Progenitor cell of endocrine pancreas (in vitro differentiated cells): ENCODE results near the gene SEC63. TPM values are rescaled to one million over a fixed set of nuclear protein-coding genes. Genes with fewer than 3 reads are reported as not detected.
A peak's percentile ranks its signal among the peaks of the same experiment; 100 is the strongest.
"Not testable (repeated sequence)": the region's sequence is repeated elsewhere in the genome, so short reads cannot be mapped to it uniquely, and the experiment has no call there.

Source experiments
- DNase-seq: peaks from one replicate; pipeline ENCODE4 v3.0.0; 2021; ENCODE audit warnings: low spot score; ENCODE audit not compliant: unreplicated experiment
- H3K27ac Mint-ChIP-seq: 2 replicates; pipeline ENCODE4 v1.8.0; 2021; ENCODE audit warnings: mild to moderate bottlenecking, moderate library complexity, mixed read lengths
- H3K27me3 Mint-ChIP-seq: 2 replicates; pipeline ENCODE4 v1.8.0; 2021; ENCODE audit warnings: mixed read lengths
- H3K36me3 Mint-ChIP-seq: 2 replicates; pipeline ENCODE4 v1.8.0; 2022; ENCODE audit warnings: mixed read lengths; ENCODE audit not compliant: insufficient read depth
- H3K4me1 Mint-ChIP-seq: 2 replicates; pipeline ENCODE4 v1.8.0; 2021; ENCODE audit warnings: low read depth, mixed read lengths
- H3K4me3 Mint-ChIP-seq: 2 replicates; pipeline ENCODE4 v1.8.0; 2021; ENCODE audit warnings: low read depth, mild to moderate bottlenecking, moderate library complexity, mixed read lengths
- H3K9me3 Mint-ChIP-seq: 2 replicates; pipeline ENCODE4 v1.8.0; 2021; ENCODE audit warnings: low read depth, mixed read lengths
- total RNA-seq: library from RNA; stranded (reverse); gene quantifications from 2 replicates; pipeline ENCODE4 v1.2.1, GENCODE V29; 2021
- TF ChIP-seq, protein P1 (sequence below): fragments of 200-600 bp; sonication (generic); IDR thresholded peaks from one replicate; pipeline ENCODE4 v1.5.0; 2021; ENCODE audit warnings: antibody characterized with exemption, mild to moderate bottlenecking; ENCODE audit not compliant: unreplicated experiment

Gene SEC63
- total RNA-seq, 1 donor from 2014 or later: 112 TPM

DNA sequence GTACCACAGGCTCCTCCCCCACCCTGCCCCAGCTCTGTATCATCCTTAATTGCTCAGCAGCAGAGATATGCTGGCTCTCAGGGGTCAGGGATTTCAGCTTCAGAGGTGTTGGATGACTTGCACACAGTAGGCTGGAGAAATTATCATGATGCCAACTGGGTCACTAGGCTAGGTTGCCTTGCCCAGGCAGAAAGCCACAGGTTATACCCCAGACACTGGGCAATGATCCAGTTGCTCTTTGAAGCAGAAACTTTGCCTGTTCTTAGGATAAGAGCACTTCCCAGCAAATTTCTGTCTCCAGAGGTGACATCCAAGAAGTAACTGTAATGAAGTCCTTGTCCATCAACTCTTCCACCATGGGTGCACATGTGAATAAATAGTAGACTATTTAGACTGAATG is 95.6 kb downstream of the SEC63 start:
- H3K36me3 Mint-ChIP-seq: peaks cover 1% of the 10 kb centered on the region

DNA sequence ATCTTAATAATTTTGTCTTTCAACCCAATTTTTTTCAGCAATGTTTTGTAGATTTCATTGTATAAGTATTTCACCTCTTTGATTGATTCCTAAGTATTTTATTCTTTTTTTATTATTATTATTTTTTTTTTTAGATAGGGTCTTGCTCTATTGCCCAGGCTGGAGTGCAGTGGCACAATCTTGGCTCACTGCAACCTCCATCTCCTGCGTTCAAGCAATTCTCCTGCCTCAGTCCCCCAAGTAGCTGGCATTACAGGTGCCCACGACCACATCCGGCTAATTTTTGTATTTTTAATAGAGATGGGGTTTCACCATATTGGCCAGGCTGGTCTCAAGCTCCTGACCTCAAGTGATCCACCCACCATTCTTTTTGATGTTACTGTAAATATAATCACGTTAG is 97.0 kb downstream of the SEC63 start:
- H3K9me3 Mint-ChIP-seq, H3K27me3 Mint-ChIP-seq, H3K4me1 Mint-ChIP-seq, H3K36me3 Mint-ChIP-seq, H3K4me3 Mint-ChIP-seq, DNase-seq, H3K27ac Mint-ChIP-seq: not testable (repeated sequence)

More for the DNA sequence above, 95.6 kb downstream of the SEC63 start:
- DNase-seq: no peak
- H3K9me3 Mint-ChIP-seq: no peaks in the 10 kb centered on the region
- H3K27ac Mint-ChIP-seq: no peak overlapping the region
- peaks cover 5% of the 10 kb centered on the region for H3K4me1 Mint-ChIP-seq
- TF ChIP-seq, protein P1, sequence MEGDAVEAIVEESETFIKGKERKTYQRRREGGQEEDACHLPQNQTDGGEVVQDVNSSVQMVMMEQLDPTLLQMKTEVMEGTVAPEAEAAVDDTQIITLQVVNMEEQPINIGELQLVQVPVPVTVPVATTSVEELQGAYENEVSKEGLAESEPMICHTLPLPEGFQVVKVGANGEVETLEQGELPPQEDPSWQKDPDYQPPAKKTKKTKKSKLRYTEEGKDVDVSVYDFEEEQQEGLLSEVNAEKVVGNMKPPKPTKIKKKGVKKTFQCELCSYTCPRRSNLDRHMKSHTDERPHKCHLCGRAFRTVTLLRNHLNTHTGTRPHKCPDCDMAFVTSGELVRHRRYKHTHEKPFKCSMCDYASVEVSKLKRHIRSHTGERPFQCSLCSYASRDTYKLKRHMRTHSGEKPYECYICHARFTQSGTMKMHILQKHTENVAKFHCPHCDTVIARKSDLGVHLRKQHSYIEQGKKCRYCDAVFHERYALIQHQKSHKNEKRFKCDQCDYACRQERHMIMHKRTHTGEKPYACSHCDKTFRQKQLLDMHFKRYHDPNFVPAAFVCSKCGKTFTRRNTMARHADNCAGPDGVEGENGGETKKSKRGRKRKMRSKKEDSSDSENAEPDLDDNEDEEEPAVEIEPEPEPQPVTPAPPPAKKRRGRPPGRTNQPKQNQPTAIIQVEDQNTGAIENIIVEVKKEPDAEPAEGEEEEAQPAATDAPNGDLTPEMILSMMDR: no peak
- H3K27me3 Mint-ChIP-seq: no peaks in the 10 kb centered on the region
- H3K4me3 Mint-ChIP-seq: no peak overlapping the region

DNA sequence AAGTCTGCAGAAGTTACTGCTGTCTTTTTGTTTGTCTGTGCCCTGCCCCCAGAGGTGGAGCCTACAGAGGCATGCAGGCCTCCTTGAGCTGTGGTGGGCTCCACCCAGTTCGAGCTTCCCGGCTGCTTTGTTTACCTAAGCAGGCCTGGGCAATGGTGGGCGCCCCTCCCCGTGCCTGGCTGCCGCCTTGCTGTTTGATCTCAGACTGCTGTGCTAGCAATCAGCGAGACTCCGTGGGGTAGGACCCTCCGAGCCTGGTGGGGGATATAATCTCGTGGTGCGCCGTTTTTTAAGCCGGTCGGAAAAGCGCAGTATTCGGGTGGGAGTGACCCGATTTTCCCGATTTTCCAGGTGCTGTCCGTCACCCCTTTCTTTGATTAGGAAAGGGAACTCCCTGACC is 97.9 kb downstream of the SEC63 start:
- not testable (repeated sequence) for H3K4me1 Mint-ChIP-seq, H3K27ac Mint-ChIP-seq, H3K36me3 Mint-ChIP-seq, H3K9me3 Mint-ChIP-seq, H3K4me3 Mint-ChIP-seq, H3K27me3 Mint-ChIP-seq, DNase-seq

DNA sequence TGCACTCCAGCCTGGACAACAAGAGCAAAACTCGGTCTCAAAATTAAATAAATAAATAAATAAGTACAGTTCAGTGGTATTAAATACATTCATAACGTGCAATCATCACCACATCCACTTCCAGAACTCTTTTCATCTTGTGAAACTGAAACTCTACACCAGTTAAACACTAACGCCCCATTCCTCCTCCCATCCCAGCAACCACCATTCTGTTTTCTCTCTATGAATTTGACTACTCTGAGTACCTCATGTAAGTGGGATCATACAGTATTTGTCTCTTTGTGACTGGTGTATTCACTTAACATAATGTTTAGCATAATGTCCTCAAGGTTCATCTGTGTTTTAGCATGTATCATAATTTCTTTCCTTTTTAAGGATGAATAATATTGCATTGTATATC is 104.8 kb downstream of the SEC63 start:
- no peaks in the 10 kb centered on the region for H3K9me3 Mint-ChIP-seq
- H3K36me3 Mint-ChIP-seq: no peaks in the 10 kb centered on the region
- H3K27me3 Mint-ChIP-seq: no peaks in the 10 kb centered on the region
- DNase-seq: no peak
- TF ChIP-seq, protein P1: no peak
- H3K4me1 Mint-ChIP-seq: no peaks in the 10 kb centered on the region
- no peak overlapping the region for H3K27ac Mint-ChIP-seq
- no peak overlapping the region for H3K4me3 Mint-ChIP-seq

DNA sequence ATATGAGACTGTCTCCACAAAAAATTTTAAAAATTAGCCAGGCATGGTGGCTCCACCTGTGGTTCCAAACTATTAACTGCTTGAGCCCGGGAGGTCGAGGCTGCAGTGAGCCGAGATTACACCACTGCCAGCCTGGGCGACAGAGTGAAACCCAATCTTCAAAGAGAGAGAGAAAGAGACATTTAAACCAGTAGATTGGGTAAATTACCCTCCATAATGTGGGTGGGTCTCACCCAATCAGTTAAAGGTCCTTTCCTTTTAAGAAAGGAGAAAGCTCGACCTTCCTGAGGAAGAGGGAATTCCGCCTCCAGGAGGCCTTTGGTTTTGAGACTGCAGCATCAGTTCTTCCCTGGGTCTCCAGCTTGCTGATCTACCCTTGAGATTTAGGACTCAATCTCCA is 108.7 kb downstream of the SEC63 start:
- Mint-ChIP-seq H3K27ac (no peak overlapping the region), H3K4me3 (no peak overlapping the region), H3K36me3 (no peaks in the 10 kb centered on the region), H3K4me1 (no peaks in the 10 kb centered on the region), H3K9me3 (no peaks in the 10 kb centered on the region), H3K27me3 (peaks cover 20% of the 10 kb centered on the region)
- TF ChIP-seq, protein P1: no peak
- DNase-seq: no peak

DNA sequence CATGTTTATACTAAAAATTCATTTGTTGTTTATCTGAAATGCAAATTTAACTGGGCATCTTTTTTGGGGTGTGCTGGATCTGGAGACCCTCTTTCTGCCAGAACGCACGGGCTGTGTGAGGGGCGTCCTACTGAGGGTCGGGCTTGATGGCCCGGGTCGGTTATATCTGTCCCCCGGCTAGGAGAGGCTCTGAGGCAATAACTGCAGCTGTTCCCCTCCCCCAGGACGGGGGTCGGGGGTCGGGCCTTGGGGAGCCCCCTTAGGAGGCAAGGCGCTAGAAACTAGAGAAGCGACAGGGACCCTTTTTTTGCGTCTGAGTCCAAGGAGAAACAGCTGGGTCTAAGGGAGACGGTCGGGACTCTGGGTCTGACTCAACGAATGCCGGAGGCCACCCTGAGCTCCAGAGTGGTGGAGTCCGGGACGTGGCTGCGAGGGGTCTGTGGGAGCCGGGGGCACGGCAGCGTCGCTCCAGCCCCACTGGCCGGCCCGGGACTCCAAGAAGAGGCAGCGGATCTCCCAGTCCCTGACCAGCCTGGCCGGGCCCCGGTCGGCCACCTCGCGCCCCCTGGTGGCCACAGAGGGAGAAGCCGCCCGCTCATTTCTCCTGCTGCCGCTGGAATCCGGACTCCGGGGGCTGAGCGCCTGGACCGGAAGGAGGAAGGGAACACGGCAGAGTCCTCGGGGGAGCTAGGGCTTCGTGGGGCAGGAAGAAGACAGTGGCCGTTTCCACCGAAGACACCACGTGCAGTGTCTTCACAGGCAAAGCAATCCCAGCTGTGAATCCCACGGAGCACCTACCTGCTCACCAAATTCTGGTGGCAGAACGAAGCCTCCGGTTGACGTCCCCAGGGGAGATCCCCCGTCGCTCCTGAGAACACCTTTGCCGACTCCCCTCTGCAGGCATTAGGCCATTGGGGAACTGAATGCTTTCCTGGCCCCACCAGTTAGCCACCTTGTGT is 109.9 kb downstream of the SEC63 start:
- TF ChIP-seq, protein P1: peak; percentile 99
- H3K27ac Mint-ChIP-seq: no peak overlapping the region

More for the DNA sequence above, 109.9 kb downstream of the SEC63 start:
- Mint-ChIP-seq H3K4me3 (peak overlapping the region; percentile 71), H3K4me1 (no peaks in the 10 kb centered on the region), H3K9me3 (no peaks in the 10 kb centered on the region), H3K27me3 (peaks cover 24% of the 10 kb centered on the region), H3K36me3 (no peaks in the 10 kb centered on the region)
- peak; percentile 93 for DNase-seq
